Measurements from ENCODE around the gene BRD2.

BRD2 gene

GRCh38 chr6:33001685-33002084, 33.3 kb downstream of the BRD2 start:
- DNase-seq: no peak

- DNase-seq: no peak
These were observed 36.5 kb downstream of the BRD2 start for GRCh38 chr6:33004940-33005339.

GRCh38 chr6:33007831-33008400, 39.5 kb downstream of the BRD2 start:
- no peak for DNase-seq

GRCh38 chr6:33008944-33009861, 40.8 kb downstream of the BRD2 start, which contains the start of gene HLA-DOA:
Gene HLA-DOA, minus strand, starts transcription at chr6:33009591.
- DNase-seq: peak; percentile 67

GRCh38 chr6:33010356-33010755, 42.0 kb downstream of the BRD2 start:
- DNase-seq: no peak

GRCh38 chr6:33013608-33014007, 45.2 kb downstream of the BRD2 start:
- DNase-seq: no peak

- DNase-seq: peak; percentile 47
These were observed 46.6 kb downstream of the BRD2 start for GRCh38 chr6:33014841-33015634.

- DNase-seq: no peak
These were observed 47.4 kb downstream of the BRD2 start for GRCh38 chr6:33015798-33016197.

- no peak for DNase-seq
These were observed 48.6 kb downstream of the BRD2 start for GRCh38 chr6:33017018-33017417.

- no peak for DNase-seq
These were observed 49.4 kb downstream of the BRD2 start for GRCh38 chr6:33017694-33018353.

- DNase-seq: no peak
These were observed 50.0 kb downstream of the BRD2 start for GRCh38 chr6:33018418-33018817.

- DNase-seq: peak; percentile 43
These were observed 50.5 kb downstream of the BRD2 start for GRCh38 chr6:33018904-33019303.

- DNase-seq: no peak
These were observed 51.0 kb downstream of the BRD2 start for GRCh38 chr6:33019372-33019771.

GRCh38 chr6:33021917-33022316, 53.5 kb downstream of the BRD2 start:
- no peak for DNase-seq

GRCh38 chr6:33023536-33023935, 55.1 kb downstream of the BRD2 start:
- no peak for DNase-seq

GRCh38 chr6:33024521-33024920, 56.1 kb downstream of the BRD2 start:
- DNase-seq: no peak

GRCh38 chr6:33028220-33028849, 59.9 kb downstream of the BRD2 start:
- no peak for DNase-seq

- DNase-seq: no peak
These were observed 61.2 kb downstream of the BRD2 start for GRCh38 chr6:33029328-33030184.

- no peak for DNase-seq
These were observed 61.9 kb downstream of the BRD2 start for GRCh38 chr6:33030245-33030644.

All from stimulated activated CD8-positive, alpha-beta memory T cell treated with anti-CD3 and anti-CD28 coated beads, Interleukin-4, amount 100 ng/mL, for 48 hours (primary cell).